ENCODE results near the gene RUFY2.

Gene RUFY2

DNA sequence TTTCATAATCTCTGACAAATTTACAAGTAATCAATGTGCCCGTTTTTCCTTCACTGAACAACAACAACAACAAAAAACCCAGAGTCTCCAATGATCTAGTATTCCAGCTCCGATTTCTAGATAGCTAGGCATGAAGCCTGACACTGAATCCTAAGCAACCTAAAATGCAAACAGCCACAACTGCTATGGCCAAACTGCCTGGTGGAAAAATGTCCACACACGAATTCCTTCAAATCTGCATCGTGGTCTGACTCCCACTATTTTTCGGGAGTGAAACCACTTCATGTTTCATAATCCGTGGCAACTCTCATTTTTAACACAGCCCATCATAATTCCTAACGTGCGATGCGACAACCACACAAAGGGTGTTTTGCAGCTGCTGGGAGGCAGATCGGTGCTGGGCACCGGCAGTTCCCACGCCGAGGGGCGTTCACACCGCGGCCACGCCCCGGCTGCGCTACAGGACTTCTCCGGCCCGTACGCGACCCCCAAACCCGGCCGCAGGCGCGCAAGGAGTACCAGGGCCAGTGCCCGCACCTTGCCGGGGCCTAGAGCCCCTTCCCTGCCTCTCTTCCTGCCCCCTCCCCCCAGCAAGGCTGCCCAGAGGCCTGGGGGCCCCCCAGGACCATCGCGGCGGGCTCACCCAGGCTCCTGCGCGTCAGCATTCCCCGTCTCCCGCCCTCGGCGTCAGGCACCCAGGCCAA lies 814 bp downstream of the RUFY2 start:
- DNase-seq (ENCODE audit: low read depth, low spot score), result peak; percentile 3
- TF ChIP-seq, protein P1, sequence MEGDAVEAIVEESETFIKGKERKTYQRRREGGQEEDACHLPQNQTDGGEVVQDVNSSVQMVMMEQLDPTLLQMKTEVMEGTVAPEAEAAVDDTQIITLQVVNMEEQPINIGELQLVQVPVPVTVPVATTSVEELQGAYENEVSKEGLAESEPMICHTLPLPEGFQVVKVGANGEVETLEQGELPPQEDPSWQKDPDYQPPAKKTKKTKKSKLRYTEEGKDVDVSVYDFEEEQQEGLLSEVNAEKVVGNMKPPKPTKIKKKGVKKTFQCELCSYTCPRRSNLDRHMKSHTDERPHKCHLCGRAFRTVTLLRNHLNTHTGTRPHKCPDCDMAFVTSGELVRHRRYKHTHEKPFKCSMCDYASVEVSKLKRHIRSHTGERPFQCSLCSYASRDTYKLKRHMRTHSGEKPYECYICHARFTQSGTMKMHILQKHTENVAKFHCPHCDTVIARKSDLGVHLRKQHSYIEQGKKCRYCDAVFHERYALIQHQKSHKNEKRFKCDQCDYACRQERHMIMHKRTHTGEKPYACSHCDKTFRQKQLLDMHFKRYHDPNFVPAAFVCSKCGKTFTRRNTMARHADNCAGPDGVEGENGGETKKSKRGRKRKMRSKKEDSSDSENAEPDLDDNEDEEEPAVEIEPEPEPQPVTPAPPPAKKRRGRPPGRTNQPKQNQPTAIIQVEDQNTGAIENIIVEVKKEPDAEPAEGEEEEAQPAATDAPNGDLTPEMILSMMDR (IDR thresholded peaks at IDR 0.05; ENCODE audit: insufficient read depth, low read length, missing control alignments), result no peak
- CTCF ChIA-PET, result interaction anchor here (0.6 to 1.8 kb wide), 27 partner anchors 8 to 500 kb away, joined by 3 to 23 read pairs (median 4); no protein-coding TSS in a partner anchor
- POLR2A ChIA-PET, result interaction anchor here (0.6 to 0.7 kb wide), 2 partner anchors 75 to 749 kb away, joined by 3 read pairs; partner anchors contain the start of gene HNRNPH3
- H3K4me3 ChIP-seq (ENCODE audit: low read depth, low read length), result peak overlapping the region; percentile 98

DNA sequence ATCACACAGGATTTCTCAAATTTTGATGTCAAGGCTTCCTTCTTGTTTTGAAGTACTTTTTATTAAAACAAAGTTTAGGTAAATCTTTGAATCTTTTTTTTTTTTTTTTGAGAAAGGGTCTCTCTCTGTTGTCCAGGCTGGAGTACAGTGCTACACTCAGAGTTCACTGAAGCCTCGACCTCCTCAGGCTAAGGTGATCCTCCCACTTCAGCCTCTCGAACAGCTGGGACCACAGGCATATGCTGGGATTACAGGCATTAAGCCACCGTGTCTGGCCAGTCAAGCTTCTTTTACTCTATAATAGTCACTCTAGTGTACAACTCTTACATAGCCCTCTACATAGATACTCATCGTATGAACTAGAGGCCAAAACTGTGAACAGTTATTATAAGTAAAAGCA lies 3.4 kb downstream of the RUFY2 start:
- CTCF ChIA-PET, result interaction anchor here (1.3 kb wide), 1 partner anchor 496 kb away, joined by 4 read pairs; no protein-coding TSS in a partner anchor
- POLR2A ChIA-PET, result no interaction called here
- H3K4me3 ChIP-seq (ENCODE audit: low read depth, low read length), result no peak overlapping the region
- TF ChIP-seq, protein P1 (IDR thresholded peaks at IDR 0.05; ENCODE audit: insufficient read depth, low read length, missing control alignments), result no peak
- no peak for DNase-seq (ENCODE audit: low read depth, low spot score)

DNA sequence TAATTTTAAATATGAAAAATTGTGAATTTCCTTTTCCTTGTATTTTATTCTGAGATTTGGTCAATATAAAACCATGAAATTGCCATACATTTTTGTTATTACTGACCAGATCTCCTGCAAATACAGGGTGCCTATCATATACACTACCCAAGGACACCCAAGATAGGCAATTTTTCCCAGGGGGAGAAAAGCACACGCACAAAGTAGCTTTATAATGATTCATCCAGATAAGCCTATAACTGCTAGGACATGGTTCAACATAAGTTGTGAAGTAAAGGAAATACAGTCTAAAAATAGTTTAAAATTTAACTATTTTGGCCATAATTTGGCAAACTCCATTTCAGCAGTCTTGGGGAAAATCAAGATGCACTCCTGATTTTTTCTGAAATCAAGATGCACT lies 4.8 kb downstream of the RUFY2 start:
- DNase-seq (ENCODE audit: low read depth, low spot score), result no peak
- H3K4me3 ChIP-seq (ENCODE audit: low read depth, low read length), result no peak overlapping the region
- POLR2A ChIA-PET, result no interaction called here
- TF ChIP-seq, protein P1 (IDR thresholded peaks at IDR 0.05; ENCODE audit: insufficient read depth, low read length, missing control alignments), result no peak
- CTCF ChIA-PET, result interaction anchor here (0.6 to 1.6 kb wide), 2 partner anchors 100 to 352 kb away, joined by 3 read pairs; no protein-coding TSS in a partner anchor

DNA sequence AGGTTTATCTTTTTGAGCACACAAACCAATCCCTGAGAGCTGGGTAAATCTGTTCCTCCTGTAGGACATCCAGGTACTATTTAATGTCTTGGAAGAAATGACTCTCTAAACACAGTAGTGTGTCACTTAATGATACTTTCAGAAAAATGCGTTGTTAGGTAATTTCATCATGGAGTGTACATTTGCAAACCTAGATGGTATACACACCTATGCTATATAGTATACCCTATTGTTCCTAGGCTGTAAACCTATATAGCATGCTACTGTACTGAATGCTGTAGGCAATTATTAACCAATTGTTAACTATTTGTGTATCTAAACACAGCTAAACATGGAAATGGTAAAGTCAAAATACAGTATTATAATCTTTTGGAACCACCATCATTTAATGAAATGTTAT lies 10.1 kb downstream of the RUFY2 start:
- TF ChIP-seq, protein P1 (IDR thresholded peaks at IDR 0.05; ENCODE audit: insufficient read depth, low read length, missing control alignments), result no peak
- no peak overlapping the region for H3K4me3 ChIP-seq (ENCODE audit: low read depth, low read length)
- ChIA-PET POLR2A (no interaction called here), CTCF (interaction anchor here (1.0 to 2.5 kb wide), 3 partner anchors 10 to 41 kb away, joined by 3 to 16 read pairs (median 3); partner anchors contain the start of gene RUFY2)
- DNase-seq (ENCODE audit: low read depth, low spot score), result no peak

DNA sequence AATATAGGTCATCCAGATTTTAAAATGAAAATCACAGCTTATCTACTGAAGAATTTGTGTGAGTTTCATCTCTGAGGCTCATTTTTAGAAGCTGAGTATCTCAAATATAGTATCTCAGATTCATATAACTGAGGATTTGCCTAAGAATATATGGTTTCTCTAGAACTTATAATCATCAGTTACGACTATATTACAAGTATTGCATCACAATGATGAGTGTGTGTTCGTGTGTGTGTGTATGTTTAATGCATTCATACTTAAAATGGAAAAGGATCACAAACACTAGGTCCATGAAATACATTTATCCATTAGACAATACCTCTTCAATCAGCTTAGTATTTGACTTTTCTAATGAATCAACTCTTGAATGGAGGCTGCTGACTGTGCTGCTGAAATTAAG lies 21.3 kb downstream of the RUFY2 start:
- H3K4me3 ChIP-seq (ENCODE audit: low read depth, low read length), result no peak overlapping the region
- ChIA-PET CTCF (interaction anchor here (1.1 to 1.4 kb wide), 4 partner anchors 13 to 37 kb away, joined by 3 to 5 read pairs (median 4); partner anchors contain the start of gene RUFY2), POLR2A (no interaction called here)
- TF ChIP-seq, protein P1 (IDR thresholded peaks at IDR 0.05; ENCODE audit: insufficient read depth, low read length, missing control alignments), result no peak
- DNase-seq (ENCODE audit: low read depth, low spot score), result no peak

DNA sequence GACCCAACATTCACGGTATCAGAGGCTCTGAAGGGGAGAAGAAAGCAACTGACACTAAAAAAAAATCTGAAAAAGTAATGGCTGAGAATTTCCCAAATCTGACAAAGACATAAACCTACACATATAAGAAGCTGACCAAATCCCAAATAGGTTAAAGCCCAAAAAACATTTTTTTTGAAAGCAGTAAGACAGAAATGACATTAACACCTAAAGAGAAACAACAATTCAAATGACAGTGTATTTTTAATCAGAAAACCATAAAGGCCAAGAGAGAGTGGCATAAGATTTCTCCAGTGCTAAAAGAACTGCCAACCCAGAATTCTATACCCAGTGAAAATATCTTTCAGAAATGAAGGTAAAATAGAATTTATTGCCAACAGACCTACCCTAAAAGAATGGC lies 35.5 kb downstream of the RUFY2 start:
- POLR2A ChIA-PET, result no interaction called here
- CTCF ChIA-PET, result interaction anchor here (1.2 to 1.3 kb wide), 2 partner anchors 23 to 25 kb away, joined by 3 read pairs; no protein-coding TSS in a partner anchor
- no peak overlapping the region for H3K4me3 ChIP-seq (ENCODE audit: low read depth, low read length)
- DNase-seq (ENCODE audit: low read depth, low spot score), result no peak
- TF ChIP-seq, protein P1 (IDR thresholded peaks at IDR 0.05; ENCODE audit: insufficient read depth, low read length, missing control alignments), result no peak

Measured in AG04449 (cell line).